GM10266 (cell line): Measurements from ENCODE around the gene TPSB2.
"Not testable (repeated sequence)": the region's sequence is repeated elsewhere in the genome, so short reads cannot be mapped to it uniquely, and the experiment has no call there.

ENCODE experiments used
- DNase-seq: peaks from one replicate; pipeline ENCODE4 v3.0.0; 2012; ENCODE audit errors: extremely low spot score
- CTCF ChIP-seq: IDR thresholded peaks from 2 replicates; pipeline ENCODE4 v1.5.1; 2012; ENCODE audit warnings: mild to moderate bottlenecking, low read depth; ENCODE audit not compliant: control insufficient read depth, insufficient read depth; ENCODE audit errors: missing control alignments

The TPSB2 gene

GRCh38 chr16:1274767-1275166 lies 44.8 kb upstream of the TPSB2 start:
- TF ChIP-seq CTCF: no peak
- DNase-seq: no peak

- no peak for DNase-seq
Observed at GRCh38 chr16:1273816-1274215, 43.8 kb upstream of the TPSB2 start.

GRCh38 chr16:1272453-1273198 lies 42.6 kb upstream of the TPSB2 start:
- no peak for DNase-seq
- TF ChIP-seq CTCF: no peak

More at GRCh38 chr16:1273816-1274215, 43.8 kb upstream of the TPSB2 start:
- no peak for TF ChIP-seq CTCF

GRCh38 chr16:1271724-1272413 lies 41.9 kb upstream of the TPSB2 start:
- not testable (repeated sequence) for DNase-seq

GRCh38 chr16:1271380-1271723 lies 41.4 kb upstream of the TPSB2 start:
- DNase-seq: no peak
- no peak for TF ChIP-seq CTCF

GRCh38 chr16:1269418-1269817 lies 39.4 kb upstream of the TPSB2 start:
- not testable (repeated sequence) for DNase-seq

- TF ChIP-seq CTCF: no peak
- no peak for DNase-seq
Observed at GRCh38 chr16:1265826-1266225, 35.8 kb upstream of the TPSB2 start.

- no peak for TF ChIP-seq CTCF
- DNase-seq: no peak
Observed at GRCh38 chr16:1265090-1265630, 35.2 kb upstream of the TPSB2 start.
